Keratinocyte (primary cell): ENCODE results near the gene SLC1A3. TPM values are rescaled to one million over a fixed set of nuclear protein-coding genes. Genes with fewer than 3 reads are reported as not detected.

Experiments used
- DNase-seq: peaks from one replicate; pipeline ENCODE4 v3.0.0-alpha.2; 2011; ENCODE audit warnings: low read depth, missing footprints, low spot score
- FAIRE-seq: peaks from 2 replicates; lab custom pipeline; 2011; peaks lifted over from hg19 to GRCh38; lab: Jason Lieb, UNC
- H2AFZ ChIP-seq: 2 replicates; pipeline ENCODE4 v1.6.0; 2012; ENCODE audit warnings: low read length, control low read depth, inconsistent platforms; ENCODE audit not compliant: control insufficient read depth
- H3K27ac ChIP-seq: 2 replicates; pipeline ENCODE4 v1.5.1; 2011; ENCODE audit warnings: low read length; ENCODE audit not compliant: control insufficient read depth, insufficient read depth
- H3K27me3 ChIP-seq: 3 replicates; pipeline ENCODE4 v1.6.0; 2011; ENCODE audit warnings: low read length; ENCODE audit not compliant: control insufficient read depth, insufficient read depth; ENCODE audit errors: extremely low read depth
- H3K36me3 ChIP-seq, 2 experiments: 2 replicates in 1 of 2; 3 replicates in 1 of 2; pipeline ENCODE4 v1.5.1; 2011; ENCODE audit warnings: low read length in 2 of 2, mild to moderate bottlenecking in 1 of 2; ENCODE audit not compliant: control insufficient read depth in 2 of 2, insufficient read depth in 2 of 2; ENCODE audit errors: extremely low read depth in 1 of 2
- H3K4me1 ChIP-seq: 3 replicates; pipeline ENCODE4 v1.5.1; 2011; ENCODE audit warnings: low read length; ENCODE audit not compliant: control insufficient read depth, insufficient read depth; ENCODE audit errors: extremely low read depth
- H3K4me2 ChIP-seq: 3 replicates; pipeline ENCODE4 v1.6.0; 2011; ENCODE audit warnings: low read depth, low read length; ENCODE audit not compliant: control insufficient read depth, insufficient read depth; ENCODE audit errors: extremely low read depth
- H3K4me3 ChIP-seq, 3 experiments: fragments of 200-600 bp in 1 of 3; sonication (generic) in 1 of 3; 2 replicates in 2 of 3; 3 replicates in 1 of 3; pipeline ENCODE4 v1.5.1; 2011 to 2016; ENCODE audit warnings: low read length in 3 of 3, mild to moderate bottlenecking in 3 of 3, control low read depth in 2 of 3, inconsistent platforms in 1 of 3, low read depth in 1 of 3, mixed read lengths in 1 of 3, mixed run types in 1 of 3, moderate library complexity in 1 of 3; ENCODE audit not compliant: control insufficient read depth in 2 of 3, insufficient read depth in 2 of 3; ENCODE audit errors: extremely low read depth in 1 of 3
- H3K79me2 ChIP-seq: 2 replicates; pipeline ENCODE4 v1.6.0; 2012; ENCODE audit warnings: low read length; ENCODE audit not compliant: control insufficient read depth, insufficient read depth
- H3K9ac ChIP-seq: 3 replicates; pipeline ENCODE4 v1.6.0; 2011; ENCODE audit warnings: low read length; ENCODE audit not compliant: control insufficient read depth, insufficient read depth; ENCODE audit errors: extremely low read depth
- H3K9me1 ChIP-seq: 3 replicates; pipeline ENCODE4 v1.6.0; 2011; ENCODE audit warnings: low read length; ENCODE audit not compliant: control insufficient read depth, insufficient read depth; ENCODE audit errors: extremely low read depth
- H3K9me3 ChIP-seq: 2 replicates; pipeline ENCODE4 v1.5.1; 2012; ENCODE audit warnings: low read depth, low read length; ENCODE audit not compliant: control insufficient read depth
- H4K20me1 ChIP-seq: 3 replicates; pipeline ENCODE4 v1.6.0; 2011; ENCODE audit warnings: low read length; ENCODE audit not compliant: control insufficient read depth, insufficient read depth; ENCODE audit errors: extremely low read depth
- EZH2 ChIP-seq: IDR thresholded peaks from one replicate; pipeline ENCODE4 v1.6.1; 2012; ENCODE audit warnings: inconsistent platforms, mild to moderate bottlenecking, low read length, moderate library complexity
- dilution Hi-C: fragments of 300-500 bp; cut with MboI; formaldehyde crosslinking; loops from one replicate; pipeline ENCODE4 v1.7.0; 2020; ENCODE audit warnings: low sequenced_read_pairs; ENCODE audit not compliant: extremely low pct_ligation_motif_present
- polyA plus RNA-seq, 5 experiments: library from polyadenylated mRNA; depleted of rRNA in 3 of 5; stranded (reverse) in 3 of 5; stranded (forward) in 1 of 5; unstranded in 1 of 5; fragments of >200 nt; gene quantifications; 1 replicate in 1 of 5; 2 replicates in 3 of 5; 3 replicates in 1 of 5; pipeline versions ENCODE4 v1.2.1 to v1.2.3, GENCODE V29; 2011 to 2012; ENCODE audit warnings: missing spikeins in 2 of 5, low read depth in 1 of 5, low replicate concordance in 1 of 5
- TF ChIP-seq, protein P1 (sequence below), 3 experiments: IDR thresholded peaks in 1 of 3; conservative IDR thresholded peaks in 1 of 3; optimal IDR thresholded peaks in 1 of 3; 2 replicates in 2 of 3; 3 replicates in 1 of 3; pipeline versions ENCODE3 to v1.5.1; 2011; ENCODE audit warnings: low read length in 3 of 3, mild to moderate bottlenecking in 3 of 3, moderate library complexity in 2 of 3, control low read depth in 1 of 3, inconsistent platforms in 1 of 3; ENCODE audit not compliant: insufficient read depth in 2 of 3; ENCODE audit errors: extremely low read depth in 1 of 3

SLC1A3 gene
- polyA plus RNA-seq, 1 donor (not counting 4 experiments of a cell fraction or from before 2014, with no cell fraction given) = 22.2 TPM

DNA sequence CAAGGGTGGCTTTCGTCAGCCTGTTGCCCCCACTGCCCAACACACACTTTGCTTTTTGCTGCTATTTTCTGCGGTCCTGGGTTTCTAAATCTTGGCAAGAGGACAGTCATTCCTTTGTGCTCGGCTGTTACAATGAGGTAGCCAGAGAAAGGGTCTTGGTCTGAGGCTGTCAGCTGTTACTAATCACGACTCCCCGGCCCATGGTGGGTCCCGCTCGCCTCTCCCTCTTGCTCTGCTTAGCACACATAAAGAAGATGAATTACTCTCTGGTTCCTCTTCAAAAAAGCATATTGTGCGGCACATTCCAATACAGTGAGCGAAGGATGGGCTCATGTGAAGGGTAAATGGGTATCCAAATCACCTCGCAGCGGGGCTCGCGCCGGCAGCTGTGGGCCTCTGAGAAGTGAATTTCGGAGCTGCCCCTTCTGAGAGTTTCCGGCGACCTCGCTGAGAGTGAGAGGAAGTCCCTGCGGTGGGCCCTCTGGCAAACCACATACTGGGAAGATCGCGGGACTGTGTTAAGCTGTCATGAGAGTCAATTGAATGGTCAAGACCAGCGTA, 56.0 kb downstream of the SLC1A3 start:
- no peak overlapping the region for H3K4me3 ChIP-seq
- no peak for TF ChIP-seq EZH2
- TF ChIP-seq, protein P1, sequence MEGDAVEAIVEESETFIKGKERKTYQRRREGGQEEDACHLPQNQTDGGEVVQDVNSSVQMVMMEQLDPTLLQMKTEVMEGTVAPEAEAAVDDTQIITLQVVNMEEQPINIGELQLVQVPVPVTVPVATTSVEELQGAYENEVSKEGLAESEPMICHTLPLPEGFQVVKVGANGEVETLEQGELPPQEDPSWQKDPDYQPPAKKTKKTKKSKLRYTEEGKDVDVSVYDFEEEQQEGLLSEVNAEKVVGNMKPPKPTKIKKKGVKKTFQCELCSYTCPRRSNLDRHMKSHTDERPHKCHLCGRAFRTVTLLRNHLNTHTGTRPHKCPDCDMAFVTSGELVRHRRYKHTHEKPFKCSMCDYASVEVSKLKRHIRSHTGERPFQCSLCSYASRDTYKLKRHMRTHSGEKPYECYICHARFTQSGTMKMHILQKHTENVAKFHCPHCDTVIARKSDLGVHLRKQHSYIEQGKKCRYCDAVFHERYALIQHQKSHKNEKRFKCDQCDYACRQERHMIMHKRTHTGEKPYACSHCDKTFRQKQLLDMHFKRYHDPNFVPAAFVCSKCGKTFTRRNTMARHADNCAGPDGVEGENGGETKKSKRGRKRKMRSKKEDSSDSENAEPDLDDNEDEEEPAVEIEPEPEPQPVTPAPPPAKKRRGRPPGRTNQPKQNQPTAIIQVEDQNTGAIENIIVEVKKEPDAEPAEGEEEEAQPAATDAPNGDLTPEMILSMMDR (optimal IDR thresholded peaks at IDR 0.05 in 1 of 3, IDR thresholded peaks at IDR 0.05 in 1 of 3, conservative IDR thresholded peaks at IDR 0.05 in 1 of 3; ENCODE audit: extremely low read depth in 1 of 3, insufficient read depth in 2 of 3, low read length in 3 of 3) = no peak
- H2AFZ ChIP-seq = no peak overlapping the region
- H3K4me2 ChIP-seq = no peak overlapping the region
- H3K9me3 ChIP-seq = no peaks in the 10 kb centered on the region
- H4K20me1 ChIP-seq = no peaks in the 10 kb centered on the region
- peaks cover 0 to 1% of the 10 kb centered on the region in 2 experiments for H3K36me3 ChIP-seq
- peaks cover 44% of the 10 kb centered on the region for H3K4me1 ChIP-seq
- dilution Hi-C loops = no loop called here
- FAIRE-seq (no peak), DNase-seq (no peak)
- H3K27ac ChIP-seq = no peak overlapping the region
- no peak overlapping the region for H3K9ac ChIP-seq
- no peaks in the 10 kb centered on the region for H3K79me2 ChIP-seq
- no peaks in the 10 kb centered on the region for H3K27me3 ChIP-seq
- H3K9me1 ChIP-seq = no peaks in the 10 kb centered on the region

DNA sequence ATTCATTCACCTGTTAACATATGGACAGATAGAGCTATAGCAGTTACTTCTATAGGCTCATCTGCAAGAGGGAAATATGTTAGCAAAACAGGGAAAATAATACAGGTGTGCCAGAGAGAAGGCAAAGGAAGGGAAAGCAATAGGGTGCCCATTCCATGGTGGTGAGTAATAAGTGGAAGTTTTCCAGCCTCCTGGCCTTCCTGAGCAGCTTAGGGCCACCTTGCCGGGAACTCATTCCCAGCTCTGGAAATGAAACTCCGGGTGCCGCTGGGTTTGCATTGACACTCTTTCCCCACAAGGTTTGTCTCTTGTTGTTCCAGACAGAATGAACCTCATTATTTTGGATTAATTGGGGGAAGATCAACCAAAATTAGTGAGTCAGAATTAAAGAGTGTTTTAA, 58.4 kb downstream of the SLC1A3 start:
- peak; percentile 89 for FAIRE-seq
- Histone ChIP-seq H3K9me3 (no peaks in the 10 kb centered on the region), H3K4me2 (peak overlapping the region; percentile 56), H3K36me3 (peaks cover 0 to 1% of the 10 kb centered on the region in 2 experiments), H2AFZ (peak overlapping the region; percentile 46), H3K4me3 (no peak overlapping the region), H3K27me3 (no peaks in the 10 kb centered on the region), H3K27ac (no peak overlapping the region), H4K20me1 (no peaks in the 10 kb centered on the region), H3K9me1 (no peaks in the 10 kb centered on the region), H3K79me2 (no peaks in the 10 kb centered on the region), H3K4me1 (peaks cover 27% of the 10 kb centered on the region), H3K9ac (peak overlapping the region; percentile 43)
- TF ChIP-seq, protein P1 (optimal IDR thresholded peaks at IDR 0.05 in 1 of 3, IDR thresholded peaks at IDR 0.05 in 1 of 3, conservative IDR thresholded peaks at IDR 0.05 in 1 of 3; ENCODE audit: extremely low read depth in 1 of 3, insufficient read depth in 2 of 3, low read length in 3 of 3) = no peak
- TF ChIP-seq EZH2 = no peak
- DNase-seq = no peak
- dilution Hi-C loops = no loop called here
